ENCODE measurements around the gene MAPRE2. TPM values are rescaled to one million over a fixed set of nuclear protein-coding genes. Genes with fewer than 3 reads are reported as not detected.

MAPRE2 gene
- total RNA-seq, 6 donors from 2014 or later = 21.2 to 35.5 (median 27.8) TPM

- Histone ChIP-seq H3K27me3 (no peaks in the 10 kb centered on the region), H3K36me3 (peaks cover 0 to 45% (median 13%) of the 10 kb centered on the region in 4 donors), H3K4me3 (no peak overlapping the region), H3K4me1 (peaks cover 0 to 8% (median 0%) of the 10 kb centered on the region in 4 donors), H3K27ac (no peak overlapping the region), H3K9me3 (no peaks in the 10 kb centered on the region)
- 89 to 91% methylated on average over 4 of the region's 4 CpGs for WGBS, 2 donors
- TF ChIP-seq POLR2A (IDR thresholded peaks at IDR 0.05) = no peak
- TF ChIP-seq POLR2AphosphoS5 (IDR thresholded peaks at IDR 0.05) = no peak
- TF ChIP-seq CTCF (IDR thresholded peaks at IDR 0.05) = no peak
- TF ChIP-seq EP300 (IDR thresholded peaks at IDR 0.05) = no peak
- ATAC-seq (ENCODE audit: low FRiP score in 2 of 2) = no peak
- no peak for DNase-seq
Observed at GRCh38 chr18:35141077-35141476, 99.9 kb downstream of the MAPRE2 start.

GRCh38 chr18:35141567-35142274 is 100.5 kb downstream of the MAPRE2 start:
- Histone ChIP-seq H3K9me3 (no peaks in the 10 kb centered on the region), H3K27ac (no peak overlapping the region), H3K27me3 (no peaks in the 10 kb centered on the region), H3K4me1 (peaks cover 0 to 8% (median 0%) of the 10 kb centered on the region in 4 donors), H3K36me3 (peaks cover 0 to 39% (median 11%) of the 10 kb centered on the region in 4 donors), H3K4me3 (no peak overlapping the region)
- WGBS, 2 donors = 88 to 91% methylated on average over 6 of the region's 6 CpGs
- no peak for DNase-seq
- TF ChIP-seq EP300 (IDR thresholded peaks at IDR 0.05) (no peak), CTCF (IDR thresholded peaks at IDR 0.05) (no peak), POLR2AphosphoS5 (IDR thresholded peaks at IDR 0.05) (no peak), POLR2A (IDR thresholded peaks at IDR 0.05) (no peak)
- no peak for ATAC-seq (ENCODE audit: low FRiP score in 2 of 2)

GRCh38 chr18:35142275-35142615 is 101.0 kb downstream of the MAPRE2 start:
- Histone ChIP-seq H3K36me3 (peaks cover 0 to 34% (median 9%) of the 10 kb centered on the region in 4 donors), H3K4me3 (no peak overlapping the region), H3K9me3 (no peaks in the 10 kb centered on the region), H3K27ac (no peak overlapping the region), H3K27me3 (no peaks in the 10 kb centered on the region), H3K4me1 (peaks cover 0 to 8% (median 0%) of the 10 kb centered on the region in 4 donors)
- DNase-seq = no peak
- no peak for TF ChIP-seq CTCF (IDR thresholded peaks at IDR 0.05)
- no peak for TF ChIP-seq EP300 (IDR thresholded peaks at IDR 0.05)
- no peak for TF ChIP-seq POLR2A (IDR thresholded peaks at IDR 0.05)
- TF ChIP-seq POLR2AphosphoS5 (IDR thresholded peaks at IDR 0.05) = no peak
- WGBS, 2 donors = 73 to 80% methylated on average over 1 of the region's 1 CpG
- ATAC-seq (ENCODE audit: low FRiP score in 2 of 2) = no peak

- no peak overlapping the region for H3K4me3 ChIP-seq
- H3K27me3 ChIP-seq = no peaks in the 10 kb centered on the region
- DNase-seq (peak in 1 of 2 donors; percentile 50), ATAC-seq (ENCODE audit: low FRiP score in 2 of 2) (peak; percentile 84 to 90)
- no peaks in the 10 kb centered on the region for H3K9me3 ChIP-seq
- WGBS, 2 donors = 44 to 48% methylated on average over 8 of the region's 8 CpGs
- peaks cover 0 to 8% (median 0%) of the 10 kb centered on the region in 4 donors for H3K4me1 ChIP-seq
- no peak for TF ChIP-seq EP300 (IDR thresholded peaks at IDR 0.05)
- peak; percentile 36 to 75 (median 63) for TF ChIP-seq CTCF (IDR thresholded peaks at IDR 0.05)
- no peak overlapping the region for H3K27ac ChIP-seq
- H3K36me3 ChIP-seq = peaks cover 0 to 21% (median 6%) of the 10 kb centered on the region in 4 donors
Observed at GRCh38 chr18:35143622-35144596, 102.7 kb downstream of the MAPRE2 start.

Data from upper lobe of left lung (tissue), 6 donors.